Neutrophil (primary cell): ENCODE measurements around the gene AGAP1.

Source experiments
- H3K27ac ChIP-seq: fragments of 200-600 bp; sonication (generic); 2 replicates; pipeline ENCODE4 v1.5.1; 2016; ENCODE audit warnings: mild to moderate bottlenecking, moderate library complexity
- H3K27me3 ChIP-seq: fragments of 200-600 bp; sonication (generic); 2 replicates; pipeline ENCODE4 v1.6.0; 2016; ENCODE audit warnings: mild to moderate bottlenecking
- H3K36me3 ChIP-seq: fragments of 200-600 bp; sonication (generic); 2 replicates; pipeline ENCODE4 v1.5.1; 2017
- H3K4me1 ChIP-seq, 2 experiments: fragments of 200-600 bp in 1 of 2; sonication (generic) in 1 of 2; 1 replicate in 1 of 2; 2 replicates in 1 of 2; pipeline versions ENCODE4 v1.5.1 to v1.6.1; 2013 to 2016; ENCODE audit warnings: low read depth in 1 of 2, low read length in 1 of 2, mild to moderate bottlenecking in 1 of 2, moderate library complexity in 1 of 2; ENCODE audit not compliant: control insufficient read depth in 1 of 2, insufficient read depth in 1 of 2
- H3K4me3 ChIP-seq, 2 experiments: fragments of 200-600 bp in 1 of 2; sonication (generic) in 1 of 2; 1 replicate in 1 of 2; 2 replicates in 1 of 2; pipeline ENCODE4 v1.5.1; 2013 to 2016; ENCODE audit warnings: low read depth in 1 of 2, low read length in 1 of 2, mild to moderate bottlenecking in 1 of 2, moderate library complexity in 1 of 2
- H3K9me3 ChIP-seq: fragments of 200-600 bp; sonication (generic); 2 replicates; pipeline ENCODE4 v1.5.1; 2016
- TF ChIP-seq, protein P1 (sequence below): fragments of 200-600 bp; sonication (generic); IDR thresholded peaks from 2 replicates; pipeline ENCODE4 v1.5.1; 2016; ENCODE audit warnings: antibody characterized with exemption

AGAP1 gene

DNA sequence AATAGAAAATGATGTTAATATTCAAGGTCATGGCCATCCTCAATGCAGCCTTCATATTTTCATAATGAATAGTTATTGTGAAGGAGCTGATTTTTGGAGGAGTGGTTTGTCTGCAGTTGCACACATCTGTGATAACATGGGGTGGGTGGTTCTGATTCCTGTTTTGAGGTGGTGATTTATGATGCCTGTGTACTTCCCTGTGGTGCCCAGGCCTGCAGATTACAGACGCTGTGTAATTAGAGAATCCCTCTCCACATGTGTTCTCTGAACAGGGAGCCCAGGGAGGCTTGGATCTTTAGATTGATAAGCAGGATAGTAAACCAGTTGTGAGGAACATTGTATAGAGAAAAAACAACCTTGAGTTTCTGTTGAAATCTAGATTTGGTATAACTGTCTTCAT, 117.5 kb downstream of the AGAP1 start:
- Histone ChIP-seq H3K4me3 (no peak overlapping the region), H3K36me3 (no peaks in the 10 kb centered on the region), H3K27me3 (no peaks in the 10 kb centered on the region), H3K27ac (no peak overlapping the region), H3K9me3 (no peaks in the 10 kb centered on the region), H3K4me1 (no peaks in the 10 kb centered on the region)
- TF ChIP-seq, protein P1, sequence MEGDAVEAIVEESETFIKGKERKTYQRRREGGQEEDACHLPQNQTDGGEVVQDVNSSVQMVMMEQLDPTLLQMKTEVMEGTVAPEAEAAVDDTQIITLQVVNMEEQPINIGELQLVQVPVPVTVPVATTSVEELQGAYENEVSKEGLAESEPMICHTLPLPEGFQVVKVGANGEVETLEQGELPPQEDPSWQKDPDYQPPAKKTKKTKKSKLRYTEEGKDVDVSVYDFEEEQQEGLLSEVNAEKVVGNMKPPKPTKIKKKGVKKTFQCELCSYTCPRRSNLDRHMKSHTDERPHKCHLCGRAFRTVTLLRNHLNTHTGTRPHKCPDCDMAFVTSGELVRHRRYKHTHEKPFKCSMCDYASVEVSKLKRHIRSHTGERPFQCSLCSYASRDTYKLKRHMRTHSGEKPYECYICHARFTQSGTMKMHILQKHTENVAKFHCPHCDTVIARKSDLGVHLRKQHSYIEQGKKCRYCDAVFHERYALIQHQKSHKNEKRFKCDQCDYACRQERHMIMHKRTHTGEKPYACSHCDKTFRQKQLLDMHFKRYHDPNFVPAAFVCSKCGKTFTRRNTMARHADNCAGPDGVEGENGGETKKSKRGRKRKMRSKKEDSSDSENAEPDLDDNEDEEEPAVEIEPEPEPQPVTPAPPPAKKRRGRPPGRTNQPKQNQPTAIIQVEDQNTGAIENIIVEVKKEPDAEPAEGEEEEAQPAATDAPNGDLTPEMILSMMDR, result no peak

DNA sequence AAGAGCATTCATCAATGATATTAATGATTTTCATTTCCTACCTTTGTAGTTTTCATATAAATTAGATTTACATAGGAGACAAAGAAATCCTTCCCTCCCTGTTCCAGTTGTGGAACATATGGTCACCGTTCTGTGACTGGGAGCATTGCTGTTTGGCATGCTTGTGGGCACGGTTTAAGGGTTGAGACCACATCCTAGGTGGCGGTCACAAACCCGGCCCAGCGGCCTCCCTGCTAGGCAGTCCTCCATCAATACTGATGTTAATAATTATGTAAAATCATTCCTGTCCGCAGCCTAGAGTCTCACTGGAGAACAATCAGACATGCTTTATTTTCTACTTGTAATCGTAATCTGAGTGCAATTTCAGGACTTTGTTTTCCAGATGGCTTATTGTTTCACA, 117.9 kb downstream of the AGAP1 start:
- H3K27ac ChIP-seq, result no peak overlapping the region
- no peak overlapping the region for H3K4me3 ChIP-seq
- H3K4me1 ChIP-seq, result no peaks in the 10 kb centered on the region
- H3K27me3 ChIP-seq, result no peaks in the 10 kb centered on the region
- no peaks in the 10 kb centered on the region for H3K9me3 ChIP-seq
- TF ChIP-seq, protein P1, result no peak
- no peaks in the 10 kb centered on the region for H3K36me3 ChIP-seq

DNA sequence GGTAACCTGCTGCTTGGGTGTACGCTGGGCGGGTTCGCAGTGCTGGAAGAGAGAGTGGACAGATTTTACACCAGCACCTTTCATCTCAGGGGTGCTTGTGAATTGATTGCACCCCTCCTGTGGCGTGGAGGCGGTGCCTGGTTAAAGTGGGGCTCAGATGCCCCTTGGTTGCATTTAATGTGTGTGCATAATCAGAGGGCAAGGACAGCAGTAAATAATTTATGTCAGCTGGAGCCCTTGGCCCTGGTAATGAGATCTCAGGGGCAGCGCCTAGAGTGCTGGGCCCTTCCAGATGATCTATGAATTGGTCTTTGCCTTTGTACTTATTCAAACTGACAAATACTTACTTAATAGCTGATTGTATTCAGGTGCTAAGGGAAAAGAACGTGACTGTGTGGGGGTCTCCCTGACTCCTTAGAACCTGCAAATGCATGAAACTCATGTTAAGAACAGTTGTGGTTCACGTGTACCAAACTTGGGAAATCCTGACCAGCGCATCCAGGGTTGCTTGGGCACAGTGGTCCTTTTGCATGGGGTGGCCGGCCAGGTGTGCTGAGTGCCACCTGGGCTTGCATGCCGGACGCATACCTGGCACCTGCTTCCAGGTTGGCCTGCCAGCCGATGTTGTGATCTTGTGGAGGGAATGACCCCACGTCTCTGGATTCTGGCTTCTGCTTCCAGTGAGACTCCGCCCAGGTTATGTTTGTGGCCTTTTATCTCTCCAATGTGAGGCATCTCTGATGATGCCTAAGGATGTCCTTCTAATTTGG, 118.5 kb downstream of the AGAP1 start:
- H3K36me3 ChIP-seq, result no peaks in the 10 kb centered on the region
- H3K27ac ChIP-seq, result no peak overlapping the region
- no peaks in the 10 kb centered on the region for H3K4me1 ChIP-seq
- no peaks in the 10 kb centered on the region for H3K9me3 ChIP-seq
- no peaks in the 10 kb centered on the region for H3K27me3 ChIP-seq
- H3K4me3 ChIP-seq, result no peak overlapping the region
- TF ChIP-seq, protein P1, result no peak

DNA sequence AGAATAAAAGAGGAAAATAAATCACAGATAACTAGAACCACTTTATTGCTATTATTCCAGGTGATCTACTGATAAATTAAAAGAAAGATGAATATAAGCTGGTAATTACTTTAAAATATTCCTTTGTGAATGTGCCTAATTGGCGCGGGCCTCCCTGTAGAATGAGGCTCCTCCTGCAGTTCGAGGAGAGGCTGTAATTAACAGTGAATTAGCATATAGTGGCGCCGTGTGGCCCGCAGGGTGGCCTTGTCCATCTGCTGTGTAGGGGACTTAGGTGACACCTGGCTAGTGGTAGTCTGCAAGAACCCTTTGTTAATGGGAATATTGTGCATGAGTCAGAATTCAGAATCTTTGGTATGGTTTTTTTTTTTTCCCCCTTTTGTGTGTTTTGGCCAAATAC, 119.8 kb downstream of the AGAP1 start:
- H3K9me3 ChIP-seq, result no peaks in the 10 kb centered on the region
- H3K27me3 ChIP-seq, result no peaks in the 10 kb centered on the region
- H3K36me3 ChIP-seq, result no peaks in the 10 kb centered on the region
- TF ChIP-seq, protein P1, result no peak
- no peaks in the 10 kb centered on the region for H3K4me1 ChIP-seq
- no peak overlapping the region for H3K4me3 ChIP-seq
- H3K27ac ChIP-seq, result no peak overlapping the region

DNA sequence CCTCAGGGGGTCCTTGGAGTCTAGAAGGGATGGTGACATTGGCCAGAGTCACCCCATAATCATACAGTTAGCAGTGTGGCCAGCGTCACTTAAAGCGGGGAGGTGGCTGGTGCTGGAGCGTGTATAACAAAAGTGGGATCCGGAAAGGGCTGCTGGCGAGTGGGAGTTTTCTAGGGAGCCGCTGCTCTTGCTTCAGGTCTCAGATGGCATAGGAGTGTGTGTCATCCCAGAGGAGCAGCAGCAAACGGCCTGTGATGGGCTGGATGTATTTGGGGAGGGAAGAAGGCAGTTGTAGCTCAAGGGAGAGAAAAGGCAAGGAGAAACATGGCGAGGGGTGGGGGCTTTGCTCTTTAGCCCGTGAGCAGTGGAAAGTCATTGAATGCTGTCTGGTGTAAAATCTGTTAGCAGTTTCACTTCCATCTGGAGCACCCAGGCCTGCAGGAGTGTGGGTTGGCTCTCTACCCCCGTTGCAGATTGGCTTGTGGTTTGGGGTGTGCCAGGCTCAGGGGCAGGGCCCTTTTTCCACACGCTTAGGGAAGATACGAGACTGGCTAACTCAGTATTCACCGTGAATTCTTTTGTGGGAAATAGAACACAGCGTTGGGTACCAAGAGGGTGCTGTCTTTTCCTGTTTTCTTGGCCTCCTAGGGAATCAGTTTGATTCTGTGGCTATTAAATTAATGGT, 120.5 kb downstream of the AGAP1 start:
- H3K4me1 ChIP-seq, result no peaks in the 10 kb centered on the region
- TF ChIP-seq, protein P1, result no peak
- H3K4me3 ChIP-seq, result no peak overlapping the region
- no peaks in the 10 kb centered on the region for H3K9me3 ChIP-seq
- H3K27ac ChIP-seq, result no peak overlapping the region
- H3K36me3 ChIP-seq, result no peaks in the 10 kb centered on the region
- no peaks in the 10 kb centered on the region for H3K27me3 ChIP-seq
